ENCODE results near the gene SKOR1.

The SKOR1 gene

GRCh38 chr15:67799801-67800205 is 25.5 kb upstream of the SKOR1 start:
- no peak overlapping the region for H3K4me3 ChIP-seq (IDR thresholded peaks at IDR 0.05; ENCODE audit: insufficient read depth, low read depth, low read length)
- H3K4me2 ChIP-seq: no peak overlapping the region
- H4K20me1 ChIP-seq (ENCODE audit: insufficient read depth): no peaks in the 10 kb centered on the region
- no peaks in the 10 kb centered on the region for H3K79me2 ChIP-seq (ENCODE audit: insufficient read depth, low read depth)
- no peaks in the 10 kb centered on the region for H3K27me3 ChIP-seq (ENCODE audit: insufficient read depth, low read depth)
- H3K9ac ChIP-seq: no peak overlapping the region
- no peak for TF ChIP-seq CTCF (conservative IDR thresholded peaks at IDR 0.05; ENCODE audit: low read depth, low read length)
- H3K36me3 ChIP-seq (ENCODE audit: insufficient read depth): no peaks in the 10 kb centered on the region; the same call in 1 of the 2 replicates
- H2AFZ ChIP-seq (ENCODE audit: low read depth): no peak overlapping the region
- H3K4me1 ChIP-seq (ENCODE audit: low read depth, poor library complexity, severe bottlenecking): no peaks in the 10 kb centered on the region
- H3K27ac ChIP-seq: no peak overlapping the region

- Histone ChIP-seq H3K27ac (no peak overlapping the region), H3K4me3 (IDR thresholded peaks at IDR 0.05; ENCODE audit: insufficient read depth, low read depth, low read length) (no peak overlapping the region), H3K9ac (no peak overlapping the region), H3K27me3 (ENCODE audit: insufficient read depth, low read depth) (no peaks in the 10 kb centered on the region), H2AFZ (ENCODE audit: low read depth) (no peak overlapping the region), H4K20me1 (ENCODE audit: insufficient read depth) (no peaks in the 10 kb centered on the region), H3K79me2 (ENCODE audit: insufficient read depth, low read depth) (no peaks in the 10 kb centered on the region), H3K36me3 (ENCODE audit: insufficient read depth) (no peaks in the 10 kb centered on the region), H3K4me2 (no peak overlapping the region), H3K4me1 (ENCODE audit: low read depth, poor library complexity, severe bottlenecking) (no peaks in the 10 kb centered on the region)
- no peak for TF ChIP-seq CTCF (conservative IDR thresholded peaks at IDR 0.05; ENCODE audit: low read depth, low read length)
These were observed 24.2 kb upstream of the SKOR1 start for GRCh38 chr15:67801142-67801541.

- H2AFZ ChIP-seq (ENCODE audit: low read depth): no peak overlapping the region
- no peak overlapping the region for H3K9ac ChIP-seq
- H3K4me3 ChIP-seq (IDR thresholded peaks at IDR 0.05; ENCODE audit: insufficient read depth, low read depth, low read length): no peak overlapping the region
- no peaks in the 10 kb centered on the region for H3K36me3 ChIP-seq (ENCODE audit: insufficient read depth)
- H4K20me1 ChIP-seq (ENCODE audit: insufficient read depth): no peaks in the 10 kb centered on the region
- no peak overlapping the region for H3K4me2 ChIP-seq
- no peak for TF ChIP-seq CTCF (conservative IDR thresholded peaks at IDR 0.05; ENCODE audit: low read depth, low read length)
- H3K27me3 ChIP-seq (ENCODE audit: insufficient read depth, low read depth): no peaks in the 10 kb centered on the region
- no peaks in the 10 kb centered on the region for H3K4me1 ChIP-seq (ENCODE audit: low read depth, poor library complexity, severe bottlenecking)
- H3K27ac ChIP-seq: no peak overlapping the region
- no peaks in the 10 kb centered on the region for H3K79me2 ChIP-seq (ENCODE audit: insufficient read depth, low read depth)
These were observed 23.1 kb upstream of the SKOR1 start for GRCh38 chr15:67801926-67802914.

GRCh38 chr15:67803299-67803698 is 22.0 kb upstream of the SKOR1 start:
- Histone ChIP-seq H3K79me2 (ENCODE audit: insufficient read depth, low read depth) (no peaks in the 10 kb centered on the region), H2AFZ (ENCODE audit: low read depth) (no peak overlapping the region), H3K4me1 (ENCODE audit: low read depth, poor library complexity, severe bottlenecking) (no peaks in the 10 kb centered on the region), H3K4me3 (IDR thresholded peaks at IDR 0.05; ENCODE audit: insufficient read depth, low read depth, low read length) (no peak overlapping the region), H3K36me3 (ENCODE audit: insufficient read depth) (no peaks in the 10 kb centered on the region), H3K27ac (no peak overlapping the region), H4K20me1 (ENCODE audit: insufficient read depth) (no peaks in the 10 kb centered on the region), H3K27me3 (ENCODE audit: insufficient read depth, low read depth) (no peaks in the 10 kb centered on the region), H3K4me2 (no peak overlapping the region), H3K9ac (no peak overlapping the region)
- TF ChIP-seq CTCF (conservative IDR thresholded peaks at IDR 0.05; ENCODE audit: low read depth, low read length): no peak

Measured in KMS-11 (cell line).